SK-N-MC (cell line): Measurements from ENCODE around the gene BATF3.

Experiments used
- EZH2 ChIP-seq: fragments of 200-600 bp; sonication (generic); IDR thresholded peaks from one replicate; pipeline ENCODE4 v1.6.1; 2017; ENCODE audit warnings: antibody characterized with exemption
- POLR2AphosphoS5 ChIP-seq: IDR thresholded peaks from 2 replicates; pipeline ENCODE4 v1.6.1; 2012; ENCODE audit warnings: mild to moderate bottlenecking, low read depth, low read length, borderline replicate concordance

GRCh38 chr1:212701910-212702309 lies 2.3 kb upstream of the BATF3 start:
- no peak for TF ChIP-seq EZH2
- no peak for TF ChIP-seq POLR2AphosphoS5
